C4-2B (cell line): ENCODE results near the gene ZNF880.

ENCODE experiments used
- ZFX ChIP-seq: fragments of 450-650 bp; IDR thresholded peaks from 2 replicates; pipeline ENCODE4 v1.6.1; 2017
- TF ChIP-seq, protein P1 (sequence below): fragments of 450-650 bp; conservative IDR thresholded peaks from 2 replicates; pipeline ENCODE4 v1.5.1; 2017; ENCODE audit warnings: mild to moderate bottlenecking

DNA sequence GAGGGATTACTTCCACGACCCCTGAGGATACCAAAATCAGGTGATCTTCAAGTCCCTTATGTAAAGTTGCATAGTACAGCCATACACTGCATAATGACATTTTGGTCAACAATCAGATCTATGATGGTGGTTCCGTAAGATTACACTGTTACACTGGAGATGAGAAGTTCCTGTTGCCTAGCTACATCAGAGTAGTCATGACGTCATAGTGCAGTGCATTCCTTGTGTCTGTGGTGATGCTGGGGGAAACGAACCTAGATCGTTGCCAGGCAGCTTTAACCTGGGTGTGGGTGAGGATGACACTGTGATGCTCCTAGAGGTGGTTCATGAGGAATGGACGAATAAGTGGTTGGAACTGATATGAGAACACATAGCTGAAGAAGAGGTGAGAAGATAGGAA, 24.6 kb upstream of the ZNF880 start:
- TF ChIP-seq, protein P1, sequence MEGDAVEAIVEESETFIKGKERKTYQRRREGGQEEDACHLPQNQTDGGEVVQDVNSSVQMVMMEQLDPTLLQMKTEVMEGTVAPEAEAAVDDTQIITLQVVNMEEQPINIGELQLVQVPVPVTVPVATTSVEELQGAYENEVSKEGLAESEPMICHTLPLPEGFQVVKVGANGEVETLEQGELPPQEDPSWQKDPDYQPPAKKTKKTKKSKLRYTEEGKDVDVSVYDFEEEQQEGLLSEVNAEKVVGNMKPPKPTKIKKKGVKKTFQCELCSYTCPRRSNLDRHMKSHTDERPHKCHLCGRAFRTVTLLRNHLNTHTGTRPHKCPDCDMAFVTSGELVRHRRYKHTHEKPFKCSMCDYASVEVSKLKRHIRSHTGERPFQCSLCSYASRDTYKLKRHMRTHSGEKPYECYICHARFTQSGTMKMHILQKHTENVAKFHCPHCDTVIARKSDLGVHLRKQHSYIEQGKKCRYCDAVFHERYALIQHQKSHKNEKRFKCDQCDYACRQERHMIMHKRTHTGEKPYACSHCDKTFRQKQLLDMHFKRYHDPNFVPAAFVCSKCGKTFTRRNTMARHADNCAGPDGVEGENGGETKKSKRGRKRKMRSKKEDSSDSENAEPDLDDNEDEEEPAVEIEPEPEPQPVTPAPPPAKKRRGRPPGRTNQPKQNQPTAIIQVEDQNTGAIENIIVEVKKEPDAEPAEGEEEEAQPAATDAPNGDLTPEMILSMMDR = no peak
- no peak for TF ChIP-seq ZFX
